GM18861 (cell line): ENCODE results near the gene VEZF1.
"Not testable (repeated sequence)": the region's sequence is repeated elsewhere in the genome, so short reads cannot be mapped to it uniquely, and the experiment has no call there.

ENCODE experiments used
- ATAC-seq: cut with Tn5 transposase; IDR thresholded peaks from one replicate; pipeline ENCODE4 v1.9.1; 2021; ENCODE audit not compliant: unreplicated experiment

Gene VEZF1

DNA sequence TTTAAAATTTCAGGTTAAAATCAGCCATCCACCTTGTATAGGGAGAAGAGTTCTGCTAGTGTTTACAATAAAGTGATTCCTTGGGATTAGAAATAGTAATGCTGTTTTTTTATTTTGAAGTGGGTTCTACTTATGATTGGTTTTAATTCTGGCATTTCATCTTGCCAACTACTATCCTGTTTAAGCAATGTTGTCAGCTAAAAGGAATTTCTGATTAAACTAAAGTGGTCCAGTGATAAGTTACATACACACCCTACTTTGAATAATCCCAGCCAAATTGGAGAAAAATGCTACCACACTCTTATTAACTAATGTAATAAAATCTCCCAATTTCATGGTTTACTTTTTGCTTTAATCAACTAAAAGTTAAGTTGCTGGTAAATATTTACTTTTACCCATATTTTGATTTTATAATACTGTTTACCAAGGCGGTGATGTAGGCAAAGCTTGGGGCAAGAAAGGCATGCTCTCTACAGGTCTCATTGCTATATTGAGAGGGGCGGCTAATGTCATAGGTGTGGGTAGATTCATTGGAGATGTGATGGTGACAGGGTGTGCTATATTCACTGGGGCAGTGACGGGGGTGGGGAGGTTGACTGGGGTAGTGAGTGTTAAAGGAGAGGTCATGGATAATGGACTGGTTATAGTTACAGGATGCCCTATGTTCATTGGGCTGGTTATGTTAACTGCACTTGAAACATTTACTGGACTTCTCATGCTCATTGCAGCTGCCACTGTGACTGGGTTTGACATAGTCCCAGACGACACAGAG is 13.8 kb downstream of the VEZF1 start:
- not testable (repeated sequence) for ATAC-seq

DNA sequence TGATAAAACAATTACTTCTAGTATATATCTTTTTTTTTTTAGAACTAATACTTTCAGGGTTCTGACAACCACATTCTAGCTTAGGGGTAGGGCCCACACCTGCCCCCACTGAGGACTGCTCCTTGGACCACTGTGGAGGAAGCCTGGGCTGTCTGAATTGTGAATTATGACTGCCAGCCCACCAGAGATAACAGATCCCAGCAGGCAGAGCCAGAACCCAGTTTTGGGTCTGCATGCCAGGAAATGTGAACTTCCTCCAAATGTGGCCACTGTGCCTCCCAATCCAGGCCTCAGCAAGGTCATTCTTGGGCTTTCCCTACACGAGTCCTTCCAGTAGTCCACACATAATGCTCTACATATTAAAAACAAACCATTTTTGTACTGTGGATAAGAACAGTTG is 15.9 kb downstream of the VEZF1 start:
- no peak for ATAC-seq

DNA sequence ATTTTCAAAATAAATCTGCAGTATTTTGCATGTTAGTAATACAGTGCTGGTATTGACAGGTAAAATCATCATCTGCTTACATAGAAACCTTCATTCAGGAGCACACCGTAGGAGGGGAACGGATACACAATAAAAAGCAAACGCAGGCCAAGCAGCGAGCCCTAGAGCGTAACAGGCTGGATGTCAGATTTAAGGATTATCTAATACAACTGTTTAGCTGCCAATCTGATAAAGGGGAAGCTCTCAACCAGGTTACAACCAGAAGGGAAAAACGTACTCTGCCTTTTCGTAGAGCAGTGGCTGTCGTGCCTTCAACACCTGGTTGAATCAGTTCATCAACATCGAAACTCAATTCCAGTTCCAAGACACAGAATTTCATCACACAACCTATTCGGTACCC is 16.5 kb downstream of the VEZF1 start:
- no peak for ATAC-seq

DNA sequence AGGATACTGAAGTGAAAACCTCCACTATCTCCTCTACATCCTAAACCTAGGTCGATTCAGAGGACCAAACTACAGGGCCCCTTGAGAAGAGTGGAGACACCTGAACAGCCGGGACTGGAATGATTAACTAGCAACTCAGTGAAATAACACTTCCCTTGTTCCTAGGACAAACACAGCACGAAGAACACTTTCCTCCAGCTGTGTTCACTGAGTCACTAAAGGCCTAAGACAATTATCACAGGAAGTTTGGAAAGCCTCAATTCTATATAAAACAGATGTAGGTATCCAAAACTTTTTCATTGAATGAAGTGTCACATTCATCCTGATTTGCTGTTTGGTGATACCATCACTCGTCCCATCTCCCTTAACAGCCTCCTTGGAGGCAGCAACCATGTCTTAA is 17.3 kb downstream of the VEZF1 start:
- no peak for ATAC-seq

DNA sequence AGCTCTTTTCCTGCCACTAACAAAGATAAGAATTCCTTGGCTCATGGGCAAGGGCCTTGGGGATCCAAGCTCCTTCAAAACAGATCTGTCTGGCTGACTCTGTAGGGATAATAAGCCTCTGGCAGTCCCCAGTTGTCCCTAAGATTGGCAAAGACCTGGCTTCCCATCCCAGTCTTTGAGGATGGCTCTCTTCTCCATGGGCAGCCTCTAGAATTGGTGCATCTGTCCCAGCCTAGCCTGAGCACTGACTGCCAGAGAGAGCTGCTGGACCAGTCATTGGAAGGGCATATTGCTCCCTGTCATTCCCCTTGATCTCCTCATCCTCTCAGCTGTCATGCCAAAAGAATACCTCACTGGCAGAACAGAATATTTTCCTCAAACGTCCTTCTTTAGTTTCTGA is 19.6 kb downstream of the VEZF1 start:
- no peak for ATAC-seq

DNA sequence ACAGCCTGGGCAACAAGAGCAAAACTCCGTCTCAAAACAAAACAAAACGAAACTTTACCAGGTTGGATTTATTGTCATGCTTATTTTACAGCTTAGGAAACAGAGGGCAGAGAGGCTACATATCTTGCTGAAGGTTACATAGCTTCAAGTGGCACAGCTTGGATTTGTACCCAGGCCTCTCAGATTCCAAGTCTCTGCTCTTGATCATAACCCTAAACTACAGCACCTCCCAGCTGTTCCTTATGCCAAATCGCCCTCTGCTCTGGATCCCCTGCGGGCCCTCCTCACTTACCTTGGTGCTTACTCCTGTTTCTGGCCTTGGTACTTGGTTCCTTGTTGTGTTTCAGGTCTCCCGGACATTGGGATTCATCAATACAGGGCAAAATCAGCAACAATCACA is 21.2 kb downstream of the VEZF1 start:
- no peak for ATAC-seq

DNA sequence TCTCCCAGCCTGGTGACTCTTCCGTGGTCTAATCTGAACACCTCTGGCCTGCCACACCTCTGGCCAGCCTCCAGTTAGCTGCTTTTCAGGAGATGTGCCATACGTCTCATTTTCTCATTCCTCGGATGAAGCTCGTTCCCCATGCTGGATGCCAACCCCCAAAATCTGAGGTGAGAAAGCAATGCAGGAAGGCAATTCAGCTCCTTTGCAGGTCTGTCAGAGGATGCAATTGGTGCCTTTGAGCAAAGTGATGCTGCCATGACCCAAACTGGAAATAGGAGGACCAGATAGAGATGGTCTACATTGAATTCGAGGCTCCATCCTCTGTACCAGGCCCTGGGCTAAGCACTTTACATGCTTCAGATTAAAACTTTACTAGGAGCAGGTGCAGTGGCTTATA is 21.8 kb downstream of the VEZF1 start:
- ATAC-seq = no peak

DNA sequence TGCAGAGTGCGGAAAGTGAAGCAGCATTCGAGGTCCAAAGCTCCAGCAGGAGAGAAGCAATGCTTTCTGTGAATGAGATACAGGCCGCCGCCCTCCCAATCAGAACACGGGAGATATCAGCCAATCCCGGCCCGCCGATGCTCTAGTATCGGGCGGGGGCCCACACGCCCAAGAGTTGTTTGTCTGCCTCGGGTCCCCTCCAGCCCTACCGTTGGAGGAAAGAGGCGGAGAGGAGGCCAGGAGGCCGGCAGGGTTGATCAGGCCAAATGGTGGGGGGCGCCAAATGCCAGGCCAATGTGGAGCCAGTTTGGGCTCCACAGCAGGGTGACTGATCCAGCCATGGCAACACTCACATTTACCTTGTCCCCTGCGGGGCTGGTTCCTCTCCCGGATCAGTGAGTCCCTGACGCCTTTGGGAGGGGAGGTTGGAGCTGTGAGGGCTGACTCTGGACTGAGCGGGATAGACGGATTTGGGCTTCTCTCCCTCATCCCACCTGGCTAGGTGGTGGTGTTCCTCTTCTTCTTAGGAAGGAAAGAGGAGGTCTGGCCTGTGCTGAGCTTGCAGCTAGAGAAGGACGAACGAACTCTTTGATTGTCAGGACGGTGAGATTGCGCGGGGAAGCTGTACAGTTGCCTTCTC is 22.4 kb downstream of the VEZF1 start:
- ATAC-seq = no peak

DNA sequence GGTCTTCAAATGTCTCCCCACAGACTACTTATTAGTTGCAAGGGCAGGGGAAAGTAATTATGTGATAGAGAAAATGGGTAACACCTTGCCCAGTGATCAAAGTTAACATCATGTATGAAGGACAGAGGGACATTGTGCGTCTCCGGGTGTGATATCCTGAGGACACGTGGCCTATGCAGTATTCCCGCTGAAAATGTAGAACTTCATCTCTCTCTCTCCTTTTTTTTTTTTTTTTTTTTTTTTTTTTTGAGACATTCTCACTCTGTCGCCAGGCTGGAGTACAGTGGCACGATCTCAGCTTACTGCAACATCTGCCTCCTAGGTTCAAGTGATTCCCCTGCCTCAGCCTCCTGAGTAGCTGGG is 24.9 kb downstream of the VEZF1 start:
- ATAC-seq = no peak

DNA sequence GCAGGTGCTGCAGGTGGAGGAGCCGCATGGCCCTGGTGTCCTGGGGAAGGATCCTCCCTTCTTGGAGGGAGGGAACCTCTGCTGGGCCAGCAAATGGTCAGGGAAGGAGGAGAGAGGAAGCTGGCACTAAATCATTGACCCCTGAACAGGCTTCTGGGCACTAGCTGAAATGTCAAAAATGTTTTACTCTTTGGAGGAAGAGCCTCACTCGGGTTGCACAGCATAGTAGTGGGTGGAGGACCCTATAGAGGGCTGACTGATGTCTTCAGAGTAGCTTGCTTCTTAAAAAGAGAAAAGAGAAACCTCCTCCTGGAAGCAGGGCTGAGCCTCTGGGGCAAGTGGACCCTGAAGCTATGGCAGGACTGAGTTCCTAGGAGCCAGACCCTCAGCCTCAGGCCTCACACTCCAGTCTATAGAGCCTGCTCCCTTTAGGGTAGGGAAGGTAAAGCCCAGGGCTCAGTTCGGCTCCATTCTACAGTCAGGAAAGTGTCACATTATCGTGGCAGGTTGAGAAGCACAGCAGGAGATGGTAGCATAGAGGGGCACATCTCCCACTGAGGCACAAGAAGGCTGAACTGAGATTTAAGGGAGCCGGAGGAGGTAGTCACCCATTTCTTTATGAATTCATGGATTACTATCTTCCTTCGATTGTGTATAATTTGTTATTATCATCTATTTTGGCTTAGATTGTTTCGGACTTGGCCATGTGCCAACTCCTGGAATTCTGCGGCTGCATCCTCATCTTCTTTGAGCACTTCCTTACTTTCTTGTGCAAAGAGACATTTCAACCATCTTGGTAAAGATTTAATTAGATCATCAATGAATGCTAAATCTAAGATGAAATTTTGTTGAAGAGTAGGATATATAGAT is 25.5 kb downstream of the VEZF1 start:
- ATAC-seq = no peak

DNA sequence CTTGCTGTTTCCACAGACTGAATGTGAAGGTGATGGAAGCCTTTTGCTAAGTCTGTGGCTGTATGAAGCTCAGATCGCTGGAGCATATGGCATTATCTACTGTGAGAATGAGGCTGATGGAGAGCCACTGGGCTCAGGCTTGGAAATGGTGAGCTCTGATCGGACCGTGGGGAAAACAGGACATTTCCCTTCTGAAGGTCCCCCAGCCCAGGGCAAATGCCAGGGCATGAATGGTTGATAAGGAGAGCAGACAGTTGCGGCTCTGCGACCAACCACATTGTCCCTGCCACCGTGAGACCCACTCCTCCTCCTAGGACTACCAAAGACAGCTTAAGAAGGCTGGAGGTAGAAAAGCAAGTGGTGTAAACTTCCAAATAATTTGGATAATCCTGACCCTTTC is 28.1 kb downstream of the VEZF1 start:
- no peak for ATAC-seq

DNA sequence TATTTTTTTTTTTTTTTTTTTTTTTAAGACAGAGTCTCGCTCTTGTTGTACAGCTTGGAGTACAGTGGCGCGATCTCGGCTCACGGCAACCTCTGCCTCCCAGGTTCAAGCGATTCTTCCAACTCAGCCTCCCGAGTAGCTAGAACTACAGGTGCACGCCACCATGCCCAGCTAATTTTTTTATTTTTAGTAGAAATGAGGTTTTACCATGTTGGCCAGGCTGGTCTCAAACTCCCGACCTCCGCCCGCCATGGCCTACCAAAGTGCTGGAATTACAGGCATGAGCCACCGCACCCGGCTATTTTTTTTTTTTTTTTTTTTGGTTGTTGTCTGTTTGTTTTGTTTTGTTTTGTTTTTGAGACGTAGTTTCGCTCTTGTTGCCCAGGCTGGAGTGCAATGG is 29.7 kb downstream of the VEZF1 start:
- ATAC-seq = not testable (repeated sequence)

DNA sequence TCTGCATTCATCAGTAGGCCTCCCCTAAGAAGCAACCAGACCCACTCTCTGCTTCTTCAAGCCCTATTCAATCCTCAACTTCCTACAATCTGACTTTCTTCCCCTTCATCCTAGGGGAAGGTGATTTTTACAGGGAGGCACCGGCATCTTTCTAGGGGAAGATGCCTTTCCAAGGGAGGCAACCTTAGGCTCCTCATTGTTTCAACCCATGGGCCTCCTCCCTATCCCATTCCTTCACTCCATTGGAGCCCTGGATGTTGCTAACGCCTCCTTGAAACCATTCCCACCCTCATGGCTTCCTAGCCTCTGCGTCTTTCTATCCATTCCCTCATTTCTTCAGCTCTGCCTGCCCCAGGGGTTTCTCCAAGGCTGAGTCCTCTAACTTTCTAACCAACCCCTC is 30.2 kb downstream of the VEZF1 start:
- ATAC-seq = no peak

DNA sequence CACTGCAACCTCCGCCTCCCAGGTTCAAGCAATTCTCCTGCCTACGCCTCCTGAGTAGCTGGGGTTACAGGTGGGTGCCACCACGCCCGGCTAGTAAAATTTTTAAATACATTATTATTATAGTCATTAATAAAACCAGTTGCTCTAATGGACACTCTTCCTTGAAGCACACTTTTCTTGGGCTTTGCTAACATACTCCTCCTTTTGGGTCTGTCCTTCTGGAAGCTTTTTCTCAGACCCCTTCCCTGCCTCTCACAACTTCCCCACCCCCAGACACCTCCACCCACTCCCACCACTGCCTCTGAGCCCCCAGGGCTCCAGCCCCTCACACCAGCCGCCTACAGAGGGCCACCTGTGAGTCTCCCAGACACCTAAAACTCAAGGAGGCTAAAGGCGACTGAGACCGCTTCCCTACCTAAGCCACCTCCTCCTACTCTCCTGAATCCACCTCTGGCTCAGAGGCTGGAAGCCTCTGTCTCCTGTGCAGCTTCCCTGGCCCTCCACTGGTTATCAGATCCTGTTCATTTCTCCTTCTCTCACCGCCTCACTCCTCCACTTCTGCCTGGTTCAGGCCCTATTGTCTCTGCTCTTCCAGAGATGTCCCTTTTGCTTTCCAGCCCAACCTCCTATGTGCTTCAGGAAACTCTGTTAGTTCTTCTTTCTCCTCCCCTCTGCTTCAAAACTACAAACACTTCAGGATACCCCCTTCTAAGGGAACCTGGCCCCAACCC is 30.8 kb downstream of the VEZF1 start:
- ATAC-seq = no peak

DNA sequence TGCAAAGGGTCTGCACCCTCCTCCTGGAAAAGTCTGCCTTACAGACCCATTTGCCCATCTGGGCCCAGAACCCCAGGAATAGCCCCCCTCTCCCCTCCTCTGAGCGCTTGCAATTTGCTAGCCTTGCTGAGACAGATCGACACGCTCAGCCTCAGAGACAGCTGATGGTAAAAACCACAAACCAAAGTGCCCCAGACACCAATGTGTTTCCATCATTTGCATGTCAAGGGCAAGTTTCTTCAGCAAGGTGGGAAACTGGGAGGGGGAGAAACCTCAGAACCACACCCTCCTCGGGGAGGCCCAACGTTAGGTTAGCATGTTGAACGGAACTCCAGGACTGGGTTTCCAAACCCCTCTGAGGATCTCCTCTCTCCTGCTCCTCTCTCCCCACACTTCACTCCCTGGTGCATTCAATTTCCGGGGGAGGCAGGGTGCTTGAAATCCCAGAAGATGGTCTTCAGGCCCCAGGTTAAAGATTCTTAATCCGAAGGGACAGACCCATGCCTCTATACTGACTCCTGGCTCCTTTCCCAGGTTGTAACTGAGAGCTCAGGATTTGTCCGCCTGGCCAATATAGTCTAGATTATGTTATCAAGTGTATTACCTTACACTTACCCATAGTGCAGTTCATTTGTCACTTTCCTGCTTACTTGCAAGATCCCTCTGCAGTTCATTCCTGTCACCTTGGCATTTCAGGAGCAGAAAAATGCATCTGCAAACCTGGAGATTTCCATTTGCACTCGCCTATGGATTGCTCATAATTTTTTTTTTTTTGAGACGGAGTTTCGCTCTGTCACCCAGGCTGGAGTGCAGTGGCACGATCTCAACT is 31.5 kb downstream of the VEZF1 start:
- peak; percentile 67 for ATAC-seq

DNA sequence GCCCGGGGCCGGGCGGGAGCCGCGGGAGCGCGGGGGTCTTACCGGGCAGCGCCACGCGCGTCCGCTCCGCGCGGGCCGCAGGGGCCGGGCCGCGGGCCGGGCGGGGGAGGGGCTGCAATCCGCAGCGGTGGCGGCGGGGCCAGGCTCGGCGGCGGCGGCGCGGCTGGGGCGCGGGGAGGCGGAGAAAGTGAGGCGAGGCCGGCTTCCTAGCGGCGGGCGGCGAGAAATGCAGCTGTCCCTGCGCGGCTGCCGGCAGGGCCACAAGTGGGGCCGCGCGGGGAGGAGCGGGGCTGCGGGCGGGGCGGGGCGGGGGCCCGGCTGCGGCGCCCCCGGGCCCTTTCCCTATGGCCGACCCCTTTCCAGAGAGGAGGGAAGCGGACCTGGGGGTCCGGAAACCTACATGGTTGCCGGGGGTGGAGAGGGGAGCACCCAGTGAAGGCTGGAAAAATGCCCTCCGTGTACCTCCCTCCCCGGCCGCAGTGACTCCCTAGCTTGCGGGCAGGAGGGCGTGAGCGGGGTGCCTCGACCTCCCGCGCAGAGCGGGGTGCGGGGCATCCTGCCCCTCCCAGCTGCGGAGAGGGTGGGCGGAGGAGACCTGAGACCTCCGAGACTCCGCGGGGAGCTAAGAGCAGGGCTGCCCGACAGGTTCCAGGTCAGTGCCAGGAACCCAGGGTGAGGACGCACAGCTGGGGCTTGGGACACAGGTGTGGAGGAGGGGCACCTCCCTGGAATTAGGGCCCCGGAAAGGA is 32.7 kb downstream of the VEZF1 start, which contains the start of gene CUEDC1:
TSS of gene CUEDC1 (minus strand) at position 230 of the 749 bp plus-strand sequence. CDS start 69,848 bp downstream, outside the sequence.
- ATAC-seq = no peak

DNA sequence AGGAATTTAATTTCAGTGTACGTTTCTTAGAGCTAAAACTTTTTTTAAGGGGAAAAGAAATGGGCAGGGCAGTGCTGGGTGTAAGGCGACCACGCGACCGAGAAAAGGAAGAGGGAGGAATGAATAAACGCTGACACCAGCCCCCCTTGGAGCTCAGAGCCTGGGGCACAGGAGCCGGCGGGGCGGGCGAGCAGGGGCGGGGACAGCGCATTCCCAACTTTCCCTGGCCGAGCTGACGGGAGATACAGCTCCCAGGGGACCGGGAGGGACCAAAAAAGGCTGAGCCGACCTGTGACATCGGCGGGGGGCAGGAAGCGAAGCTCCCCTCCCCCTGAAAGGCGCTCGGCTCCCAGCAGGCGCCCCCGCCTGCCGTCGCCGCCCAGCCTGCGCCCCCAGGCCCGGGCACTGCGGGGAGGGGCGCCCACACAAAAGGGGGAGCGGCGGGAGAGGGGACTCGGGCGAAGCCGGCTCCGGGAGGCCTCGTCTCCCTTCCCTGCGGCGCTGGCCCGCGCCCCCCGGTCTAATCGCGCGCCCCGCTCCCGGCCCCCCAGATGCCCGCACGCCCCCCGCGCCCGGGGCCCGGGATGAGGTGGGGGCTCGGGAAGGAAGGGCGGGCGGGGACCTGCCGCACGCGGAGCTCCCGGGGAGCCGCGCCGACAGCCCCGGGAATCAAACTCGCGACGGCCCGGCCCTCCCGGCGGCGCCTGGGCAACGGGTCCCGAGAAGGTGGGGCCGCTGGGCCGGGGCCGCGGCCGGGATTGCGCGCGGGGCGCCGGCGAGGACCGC is 33.5 kb downstream of the VEZF1 start:
- no peak for ATAC-seq

DNA sequence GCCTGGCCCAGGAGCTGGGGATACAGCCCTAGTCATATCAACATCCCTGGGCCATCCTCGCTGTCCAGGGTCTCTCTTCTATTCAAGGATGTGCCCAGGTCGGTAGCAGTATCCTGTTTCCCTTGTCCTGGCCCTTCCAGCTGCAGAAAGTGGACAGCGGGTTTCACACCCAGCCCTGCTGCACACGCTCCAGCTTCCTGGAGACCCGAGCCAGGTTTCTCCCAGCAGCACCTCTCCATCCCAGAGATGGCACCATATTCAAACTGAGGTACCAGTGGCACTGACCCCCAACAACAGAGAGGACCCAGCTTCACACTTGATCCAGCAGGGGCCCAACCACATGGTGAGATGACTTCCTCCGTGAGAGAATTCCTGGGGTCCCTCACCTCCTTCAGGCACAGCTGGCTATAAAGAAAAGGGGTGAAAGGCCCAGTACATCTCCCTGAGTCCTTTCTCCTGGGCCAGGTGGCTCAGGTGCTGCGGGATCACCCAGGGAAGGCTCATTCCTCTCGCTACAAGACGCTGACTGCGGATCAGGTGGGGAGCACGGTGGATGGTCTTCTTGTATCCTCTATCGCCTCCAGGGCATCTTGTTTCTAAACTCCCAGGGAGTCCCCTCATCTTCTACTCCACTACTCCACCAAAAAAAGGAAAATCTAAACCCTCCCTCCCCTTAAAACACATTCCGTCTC is 34.2 kb downstream of the VEZF1 start:
- no peak for ATAC-seq
